ENCODE results near the gene DDX42. TPM values are rescaled to one million over a fixed set of nuclear protein-coding genes. Genes with fewer than 3 reads are reported as not detected.

Gene DDX42
- total and polyA plus RNA-seq, 8 donors: 42.7 to 346 (median 186) TPM

DNA sequence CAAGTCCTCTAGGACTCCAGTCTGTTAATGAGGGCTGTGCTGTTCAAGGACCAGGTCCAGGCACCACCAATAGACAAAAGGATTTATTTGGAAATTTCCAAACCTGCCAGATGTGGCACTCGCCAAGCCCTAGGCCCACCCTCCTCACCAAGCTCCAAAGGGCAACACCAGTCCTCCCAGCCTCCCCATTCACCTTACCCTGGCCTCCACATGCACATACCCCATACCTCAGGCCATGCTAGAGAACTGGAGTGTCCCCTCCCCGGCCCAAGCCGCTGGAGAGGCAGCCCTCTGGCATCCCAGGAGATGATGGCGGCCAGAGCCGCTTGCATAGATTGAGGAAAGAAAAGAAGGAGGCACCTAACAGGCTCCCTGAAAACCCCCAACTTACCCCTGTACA lies 58.0 kb downstream of the DDX42 start:
- TF ChIP-seq POLR2A (IDR thresholded peaks at IDR 0.05): no peak
- no peak for TF ChIP-seq POLR2AphosphoS5 (IDR thresholded peaks at IDR 0.05)
- TF ChIP-seq EP300 (IDR thresholded peaks at IDR 0.05): no peak
- TF ChIP-seq, protein P1, sequence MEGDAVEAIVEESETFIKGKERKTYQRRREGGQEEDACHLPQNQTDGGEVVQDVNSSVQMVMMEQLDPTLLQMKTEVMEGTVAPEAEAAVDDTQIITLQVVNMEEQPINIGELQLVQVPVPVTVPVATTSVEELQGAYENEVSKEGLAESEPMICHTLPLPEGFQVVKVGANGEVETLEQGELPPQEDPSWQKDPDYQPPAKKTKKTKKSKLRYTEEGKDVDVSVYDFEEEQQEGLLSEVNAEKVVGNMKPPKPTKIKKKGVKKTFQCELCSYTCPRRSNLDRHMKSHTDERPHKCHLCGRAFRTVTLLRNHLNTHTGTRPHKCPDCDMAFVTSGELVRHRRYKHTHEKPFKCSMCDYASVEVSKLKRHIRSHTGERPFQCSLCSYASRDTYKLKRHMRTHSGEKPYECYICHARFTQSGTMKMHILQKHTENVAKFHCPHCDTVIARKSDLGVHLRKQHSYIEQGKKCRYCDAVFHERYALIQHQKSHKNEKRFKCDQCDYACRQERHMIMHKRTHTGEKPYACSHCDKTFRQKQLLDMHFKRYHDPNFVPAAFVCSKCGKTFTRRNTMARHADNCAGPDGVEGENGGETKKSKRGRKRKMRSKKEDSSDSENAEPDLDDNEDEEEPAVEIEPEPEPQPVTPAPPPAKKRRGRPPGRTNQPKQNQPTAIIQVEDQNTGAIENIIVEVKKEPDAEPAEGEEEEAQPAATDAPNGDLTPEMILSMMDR (IDR thresholded peaks at IDR 0.05): no peak
- intact Hi-C loops (cut with DNase I; ENCODE audit: low total_unique reads): no loop called here
- no peak overlapping the region for H3K27ac ChIP-seq
- H3K36me3 ChIP-seq: peaks cover 76 to 82% (median 80%) of the 10 kb centered on the region in 4 donors
- H3K4me3 ChIP-seq: no peak overlapping the region
- H3K9me3 ChIP-seq: no peaks in the 10 kb centered on the region
- WGBS, 5 donors: 82 to 95% (median 88%) methylated on average over 5 of the region's 5 CpGs
- H3K4me1 ChIP-seq: peaks cover 23 to 49% (median 36%) of the 10 kb centered on the region in 4 donors
- DNase-seq: no peak
- no peaks in the 10 kb centered on the region for H3K27me3 ChIP-seq

DNA sequence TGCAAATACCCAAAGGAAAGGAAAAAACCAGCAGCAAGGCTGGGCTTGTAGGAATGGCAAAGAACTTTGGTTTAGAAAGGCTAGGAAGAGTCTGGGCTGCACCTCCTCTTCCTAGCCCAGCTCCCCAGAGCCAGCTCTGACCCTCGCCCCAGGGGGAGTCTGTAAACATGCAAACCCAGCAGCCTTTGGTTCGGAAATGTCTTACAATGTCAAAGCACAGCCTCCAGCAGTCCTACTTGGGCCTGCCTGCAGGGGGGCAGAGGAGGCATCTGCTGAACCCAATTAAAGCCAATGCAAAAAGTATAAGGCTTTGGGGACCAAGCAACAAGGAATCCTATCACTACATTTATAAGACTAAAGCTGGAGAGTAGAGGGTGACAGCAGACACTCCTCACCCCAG lies 58.5 kb downstream of the DDX42 start:
- WGBS, 5 donors: 63 to 92% (median 81%) methylated on average over 2 of the region's 2 CpGs
- Histone ChIP-seq H3K4me3 (no peak overlapping the region), H3K27ac (no peak overlapping the region), H3K9me3 (no peaks in the 10 kb centered on the region), H3K36me3 (peaks cover 81 to 86% (median 85%) of the 10 kb centered on the region in 4 donors), H3K4me1 (peaks cover 28 to 53% (median 40%) of the 10 kb centered on the region in 4 donors), H3K27me3 (no peaks in the 10 kb centered on the region)
- no peak for DNase-seq
- TF ChIP-seq, protein P1 (IDR thresholded peaks at IDR 0.05): no peak
- no peak for TF ChIP-seq POLR2AphosphoS5 (IDR thresholded peaks at IDR 0.05)
- TF ChIP-seq EP300 (IDR thresholded peaks at IDR 0.05): no peak
- TF ChIP-seq POLR2A (IDR thresholded peaks at IDR 0.05): no peak
- intact Hi-C loops (cut with DNase I; ENCODE audit: low total_unique reads): no loop called here

DNA sequence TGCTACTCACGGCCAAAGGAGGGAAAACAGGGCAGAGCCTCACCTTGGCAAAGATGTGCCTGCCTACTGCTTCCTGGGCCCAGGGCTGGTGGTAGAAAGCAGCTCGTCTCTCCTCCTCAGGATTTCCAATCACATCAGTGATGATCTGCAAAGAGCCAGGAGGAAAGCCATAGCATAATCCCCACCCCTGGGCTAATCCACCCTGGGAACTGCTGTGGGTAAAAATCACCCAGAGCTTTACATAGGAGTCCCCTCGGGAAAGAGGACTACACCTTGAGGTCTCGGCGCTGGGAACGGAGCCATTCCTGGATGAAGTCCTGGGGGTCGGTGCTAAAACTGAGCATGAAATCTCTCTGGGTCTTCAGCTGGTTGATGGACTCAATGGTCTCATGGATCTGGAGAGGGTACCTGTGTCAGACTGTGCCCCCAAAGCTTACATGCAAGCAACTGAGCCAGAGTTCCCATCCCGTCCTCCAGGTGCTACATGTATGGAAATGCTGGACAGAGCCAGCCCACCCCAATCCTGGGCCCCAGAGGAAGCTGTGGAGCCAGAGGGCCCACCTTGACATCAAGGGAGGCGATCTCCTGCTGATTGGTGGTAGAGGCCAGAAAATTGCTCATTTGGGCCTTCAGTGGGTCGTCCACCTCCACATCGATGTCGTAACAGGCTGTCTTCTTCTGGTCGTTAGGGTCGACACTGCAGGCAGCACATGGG lies 59.2 kb downstream of the DDX42 start:
- Histone ChIP-seq H3K4me1 (peaks cover 32 to 57% (median 43%) of the 10 kb centered on the region in 4 donors), H3K9me3 (no peaks in the 10 kb centered on the region), H3K27me3 (no peaks in the 10 kb centered on the region), H3K27ac (no peak overlapping the region), H3K36me3 (peaks cover 81 to 90% (median 88%) of the 10 kb centered on the region in 4 donors), H3K4me3 (no peak overlapping the region)
- no peak for TF ChIP-seq POLR2A (IDR thresholded peaks at IDR 0.05)
- TF ChIP-seq, protein P1 (IDR thresholded peaks at IDR 0.05): no peak
- no peak for TF ChIP-seq POLR2AphosphoS5 (IDR thresholded peaks at IDR 0.05)
- no peak for TF ChIP-seq EP300 (IDR thresholded peaks at IDR 0.05)
- 79 to 88% (median 85%) methylated on average over 11 to 14 of the region's 14 CpGs for WGBS, 5 donors
- intact Hi-C loops (cut with DNase I; ENCODE audit: low total_unique reads): no loop called here
- no peak for DNase-seq

DNA sequence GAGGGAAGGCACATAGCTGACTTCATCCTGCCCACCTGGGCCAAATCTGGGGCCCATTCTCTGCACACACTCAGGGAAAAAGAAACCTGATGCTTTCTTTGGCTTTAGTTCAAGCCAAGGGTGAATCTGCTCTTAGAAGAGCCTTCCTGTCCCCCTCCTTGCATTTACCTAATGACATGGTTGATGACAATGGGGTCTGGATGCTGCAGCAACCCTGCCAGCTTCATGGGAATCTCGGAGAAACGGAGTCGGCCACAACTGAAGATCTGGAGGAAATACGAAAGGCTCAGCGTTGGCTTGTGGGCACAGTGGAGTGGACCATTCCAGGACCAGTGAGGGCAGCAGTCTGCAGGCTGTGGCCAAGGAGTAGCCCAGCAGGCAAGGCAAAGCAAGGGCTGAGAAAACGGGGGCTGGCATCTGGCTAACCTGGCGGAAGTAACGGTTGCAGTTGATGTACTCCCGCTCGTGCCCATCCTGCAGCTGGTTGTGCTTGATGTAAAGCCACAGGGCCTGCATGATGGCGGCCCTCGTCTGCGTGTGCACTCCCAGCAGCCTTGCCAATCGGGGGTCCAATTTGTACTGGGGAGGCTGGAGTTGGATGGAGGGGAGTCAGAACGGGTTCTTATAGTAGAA lies 59.9 kb downstream of the DDX42 start:
- intact Hi-C loops (cut with DNase I; ENCODE audit: low total_unique reads): no loop called here
- no peaks in the 10 kb centered on the region for H3K9me3 ChIP-seq
- H3K27ac ChIP-seq: peak overlapping the region in 1 of 5 donors; percentile 37
- H3K4me1 ChIP-seq: peaks cover 32 to 57% (median 43%) of the 10 kb centered on the region in 4 donors
- no peak overlapping the region for H3K4me3 ChIP-seq
- TF ChIP-seq, protein P1 (IDR thresholded peaks at IDR 0.05): no peak
- no peak for TF ChIP-seq EP300 (IDR thresholded peaks at IDR 0.05)
- no peak for TF ChIP-seq POLR2AphosphoS5 (IDR thresholded peaks at IDR 0.05)
- no peak for TF ChIP-seq POLR2A (IDR thresholded peaks at IDR 0.05)
- WGBS, 5 donors: 90 to 94% (median 92%) methylated on average over 11 to 15 of the region's 15 CpGs
- no peaks in the 10 kb centered on the region for H3K27me3 ChIP-seq
- peaks cover 80 to 90% (median 88%) of the 10 kb centered on the region in 4 donors for H3K36me3 ChIP-seq
- no peak for DNase-seq
